ENCODE measurements around the gene NUDT4.
A peak's percentile ranks its signal among the peaks of the same experiment; 100 is the strongest.
"Not testable (repeated sequence)": the region's sequence is repeated elsewhere in the genome, so short reads cannot be mapped to it uniquely, and the experiment has no call there.

Gene NUDT4

GRCh38 chr12:93366422-93366821, 11.3 kb upstream of the NUDT4 start:
- no peak for DNase-seq (ENCODE audit: low read depth, low spot score)

- no peak for DNase-seq (ENCODE audit: low read depth, low spot score)
Measured at GRCh38 chr12:93368766-93369165, 9.0 kb upstream of the NUDT4 start.

- no peak for DNase-seq (ENCODE audit: low read depth, low spot score)
Measured at GRCh38 chr12:93369505-93369904, 8.2 kb upstream of the NUDT4 start.

- DNase-seq (ENCODE audit: low read depth, low spot score), result peak; percentile 95
Measured at GRCh38 chr12:93370947-93371346, 6.8 kb upstream of the NUDT4 start.

GRCh38 chr12:93373961-93374656, 3.6 kb upstream of the NUDT4 start:
- peak; percentile 40 for DNase-seq (ENCODE audit: low read depth, low spot score)

GRCh38 chr12:93375906-93376305, 1.8 kb upstream of the NUDT4 start:
- DNase-seq (ENCODE audit: low read depth, low spot score), result peak; percentile 6

GRCh38 chr12:93376436-93377251, 1.1 kb upstream of the NUDT4 start:
- DNase-seq (ENCODE audit: low read depth, low spot score), result peak; percentile 90

GRCh38 chr12:93378196-93378997, 672 bp downstream of the NUDT4 start:
- peak; percentile 46 for DNase-seq (ENCODE audit: low read depth, low spot score)

- DNase-seq (ENCODE audit: low read depth, low spot score), result no peak
Measured at GRCh38 chr12:93378998-93379325, 1.2 kb downstream of the NUDT4 start.

- no peak for DNase-seq (ENCODE audit: low read depth, low spot score)
Measured at GRCh38 chr12:93379326-93379980, 1.7 kb downstream of the NUDT4 start.

- no peak for DNase-seq (ENCODE audit: low read depth, low spot score)
Measured at GRCh38 chr12:93379981-93380361, 2.2 kb downstream of the NUDT4 start.

GRCh38 chr12:93380480-93381121, 2.9 kb downstream of the NUDT4 start:
- DNase-seq (ENCODE audit: low read depth, low spot score), result no peak

- DNase-seq (ENCODE audit: low read depth, low spot score), result no peak
Measured at GRCh38 chr12:93381161-93381975, 3.6 kb downstream of the NUDT4 start.

- DNase-seq (ENCODE audit: low read depth, low spot score), result not testable (repeated sequence)
Measured at GRCh38 chr12:93381976-93382437, 4.3 kb downstream of the NUDT4 start.

GRCh38 chr12:93387780-93388179, 10.1 kb downstream of the NUDT4 start:
- DNase-seq (ENCODE audit: low read depth, low spot score), result no peak

- DNase-seq (ENCODE audit: low read depth, low spot score), result no peak
Measured at GRCh38 chr12:93390031-93390430, 12.3 kb downstream of the NUDT4 start.

GRCh38 chr12:93390549-93391297, 13.0 kb downstream of the NUDT4 start:
- no peak for DNase-seq (ENCODE audit: low read depth, low spot score)

- DNase-seq (ENCODE audit: low read depth, low spot score), result no peak
Measured at GRCh38 chr12:93393425-93393824, 15.7 kb downstream of the NUDT4 start.

- no peak for DNase-seq (ENCODE audit: low read depth, low spot score)
Measured at GRCh38 chr12:93397412-93397811, 19.7 kb downstream of the NUDT4 start.
